NCI-H1694 treated with DMSO at 0.1 percent for 48 hours (cell line): ENCODE measurements around the gene FGF19.

Experiments
- DNase-seq: peaks from one replicate; lab custom pipeline; 2025; lab: John Stamatoyannopoulos, UW

FGF19 gene

GRCh38 chr11:69671734-69672465, 31.9 kb downstream of the FGF19 start:
- DNase-seq = no peak

GRCh38 chr11:69670158-69670845, 33.5 kb downstream of the FGF19 start:
- peak; percentile 34 for DNase-seq

- DNase-seq = no peak
Observed at GRCh38 chr11:69669486-69669885, 34.3 kb downstream of the FGF19 start.

- DNase-seq = no peak
Observed at GRCh38 chr11:69667619-69668604, 35.9 kb downstream of the FGF19 start.

- no peak for DNase-seq
Observed at GRCh38 chr11:69666752-69667536, 36.9 kb downstream of the FGF19 start.

- DNase-seq = no peak
Observed at GRCh38 chr11:69666261-69666660, 37.6 kb downstream of the FGF19 start.

GRCh38 chr11:69665669-69666068, 38.2 kb downstream of the FGF19 start:
- no peak for DNase-seq

- no peak for DNase-seq
Observed at GRCh38 chr11:69664901-69665300, 38.9 kb downstream of the FGF19 start.

- DNase-seq = no peak
Observed at GRCh38 chr11:69664103-69664775, 39.6 kb downstream of the FGF19 start.

GRCh38 chr11:69663326-69663725, 40.5 kb downstream of the FGF19 start:
- no peak for DNase-seq

GRCh38 chr11:69662806-69663205, 41.0 kb downstream of the FGF19 start:
- DNase-seq = no peak

GRCh38 chr11:69662021-69662698, 41.7 kb downstream of the FGF19 start:
- DNase-seq = no peak

- DNase-seq = no peak
Observed at GRCh38 chr11:69661413-69661715, 42.5 kb downstream of the FGF19 start.

GRCh38 chr11:69660001-69660500, 43.8 kb downstream of the FGF19 start:
- no peak for DNase-seq

- no peak for DNase-seq
Observed at GRCh38 chr11:69659591-69659990, 44.2 kb downstream of the FGF19 start.

- no peak for DNase-seq
Observed at GRCh38 chr11:69658626-69659450, 45.0 kb downstream of the FGF19 start.

- no peak for DNase-seq
Observed at GRCh38 chr11:69657911-69658625, 45.8 kb downstream of the FGF19 start.

- no peak for DNase-seq
Observed at GRCh38 chr11:69657456-69657910, 46.3 kb downstream of the FGF19 start.
